HUES6 (cell line): ENCODE results near the gene WNK2.
"Not testable (repeated sequence)": the region's sequence is repeated elsewhere in the genome, so short reads cannot be mapped to it uniquely, and the experiment has no call there.

ENCODE experiments used
- H3K27ac ChIP-seq: 2 replicates; pipeline ENCODE4 v1.7.0; 2013; ENCODE audit warnings: low read depth, mild to moderate bottlenecking, low read length, inconsistent platforms
- H3K27me3 ChIP-seq: 2 replicates; pipeline ENCODE4 v1.6.1; 2013; ENCODE audit warnings: low read length; ENCODE audit not compliant: control insufficient read depth, insufficient read depth
- H3K36me3 ChIP-seq: 2 replicates; pipeline ENCODE4 v1.6.1; 2013; ENCODE audit warnings: low read length; ENCODE audit not compliant: control insufficient read depth, insufficient read depth
- H3K4me1 ChIP-seq: 2 replicates; pipeline ENCODE4 v1.6.1; 2013; ENCODE audit warnings: low read length; ENCODE audit not compliant: control insufficient read depth, insufficient read depth
- H3K4me3 ChIP-seq: 2 replicates; pipeline ENCODE4 v1.5.1; 2013; ENCODE audit warnings: low read depth, low read length
- H3K9ac ChIP-seq: one replicate; pipeline ENCODE4 v1.6.1; 2013; ENCODE audit warnings: mild to moderate bottlenecking, low read length
- H3K9me3 ChIP-seq: 2 replicates; pipeline ENCODE4 v1.6.1; 2013; ENCODE audit warnings: low read depth, low read length; ENCODE audit not compliant: control insufficient read depth, insufficient read depth

Gene WNK2

GRCh38 chr9:93183663-93184431 lies at the start of gene WNK2:
Gene WNK2 (plus strand): TSS chr9:93184139. CDS start chr9:93184930, 791 bp downstream.
- H3K9ac ChIP-seq: peak within 1 kb of the TSS; percentile 49
- peaks cover 51% of the 10 kb centered on the region for H3K27me3 ChIP-seq
- no peak within 1 kb of the TSS for H3K27ac ChIP-seq
- peak within 1 kb of the TSS; percentile 68 for H3K4me3 ChIP-seq
- no peaks in the 10 kb centered on the region for H3K9me3 ChIP-seq
- H3K36me3 ChIP-seq: no peaks in the 10 kb centered on the region
- peaks cover 30% of the 10 kb centered on the region for H3K4me1 ChIP-seq

- Histone ChIP-seq H3K9ac (peak overlapping the region; percentile 55), H3K4me1 (peaks cover 31% of the 10 kb centered on the region), H3K4me3 (peak overlapping the region; percentile 81), H3K36me3 (no peaks in the 10 kb centered on the region), H3K9me3 (0 out of 2 replicates have a peak, but pooled peaks cover 2% of the 10 kb centered on the region), H3K27ac (no peak overlapping the region), H3K27me3 (peaks cover 11% of the 10 kb centered on the region)
Observed at GRCh38 chr9:93134740-93135444, 49.0 kb upstream of the WNK2 start.

- Histone ChIP-seq H3K4me1 (peaks cover 31% of the 10 kb centered on the region), H3K9ac (no peak overlapping the region), H3K36me3 (no peaks in the 10 kb centered on the region), H3K9me3 (0 out of 2 replicates have a peak, but pooled peaks cover 2% of the 10 kb centered on the region), H3K27me3 (peaks cover 11% of the 10 kb centered on the region), H3K27ac (no peak overlapping the region), H3K4me3 (no peak overlapping the region)
Observed at GRCh38 chr9:93136011-93136440, 47.9 kb upstream of the WNK2 start.

GRCh38 chr9:93137362-93137761 lies 46.6 kb upstream of the WNK2 start:
- Histone ChIP-seq H3K27ac (no peak overlapping the region), H3K36me3 (no peaks in the 10 kb centered on the region), H3K4me1 (peaks cover 18% of the 10 kb centered on the region), H3K9me3 (0 out of 2 replicates have a peak, but pooled peaks cover 2% of the 10 kb centered on the region), H3K27me3 (peaks cover 11% of the 10 kb centered on the region), H3K4me3 (no peak overlapping the region), H3K9ac (no peak overlapping the region)

GRCh38 chr9:93138171-93138764 lies 45.7 kb upstream of the WNK2 start:
- Histone ChIP-seq H3K9ac (no peak overlapping the region), H3K4me1 (peaks cover 10% of the 10 kb centered on the region), H3K27ac (no peak overlapping the region), H3K9me3 (0 out of 2 replicates have a peak, but pooled peaks cover 2% of the 10 kb centered on the region), H3K36me3 (no peaks in the 10 kb centered on the region), H3K27me3 (peaks cover 11% of the 10 kb centered on the region), H3K4me3 (no peak overlapping the region)

GRCh38 chr9:93139365-93140182 lies 44.4 kb upstream of the WNK2 start:
- H3K36me3 ChIP-seq: no peaks in the 10 kb centered on the region
- peaks cover 9% of the 10 kb centered on the region for H3K27me3 ChIP-seq
- H3K9me3 ChIP-seq: 0 out of 2 replicates have a peak, but pooled peaks cover 2% of the 10 kb centered on the region
- peaks cover 13% of the 10 kb centered on the region; the same call in 1 of the 2 replicates for H3K4me1 ChIP-seq
- H3K27ac ChIP-seq: no peak overlapping the region
- H3K4me3 ChIP-seq: no peak overlapping the region
- no peak overlapping the region for H3K9ac ChIP-seq

GRCh38 chr9:93141771-93142483 lies 42.0 kb upstream of the WNK2 start:
- no peak overlapping the region for H3K27ac ChIP-seq
- no peaks in the 10 kb centered on the region for H3K36me3 ChIP-seq
- H3K4me1 ChIP-seq: peaks cover 8% of the 10 kb centered on the region; the same call in 1 of the 2 replicates
- H3K9ac ChIP-seq: no peak overlapping the region
- no peaks in the 10 kb centered on the region; the same call in 1 of the 2 replicates for H3K27me3 ChIP-seq
- H3K9me3 ChIP-seq: 0 out of 2 replicates have a peak, but pooled peaks cover 2% of the 10 kb centered on the region
- no peak overlapping the region for H3K4me3 ChIP-seq

- no peak overlapping the region for H3K9ac ChIP-seq
- no peak overlapping the region for H3K27ac ChIP-seq
- no peaks in the 10 kb centered on the region; the same call in 1 of the 2 replicates for H3K27me3 ChIP-seq
- H3K4me1 ChIP-seq: peaks cover 8% of the 10 kb centered on the region; the same call in 1 of the 2 replicates
- no peak overlapping the region for H3K4me3 ChIP-seq
- H3K9me3 ChIP-seq: 0 out of 2 replicates have a peak, but pooled peaks cover 3% of the 10 kb centered on the region
- no peaks in the 10 kb centered on the region for H3K36me3 ChIP-seq
Observed at GRCh38 chr9:93143830-93144530, 40.0 kb upstream of the WNK2 start.

GRCh38 chr9:93146696-93147095 lies 37.2 kb upstream of the WNK2 start:
- H3K4me3 ChIP-seq, H3K4me1 ChIP-seq, H3K27ac ChIP-seq, H3K9ac ChIP-seq, H3K36me3 ChIP-seq, H3K9me3 ChIP-seq, H3K27me3 ChIP-seq: not testable (repeated sequence)
